GM12891 (cell line): ENCODE measurements around the gene MILR1.

Experiments used
- PAX5 ChIP-seq: IDR thresholded peaks from 2 replicates; pipeline ENCODE4 v1.6.1; 2011; ENCODE audit warnings: low read length, moderate library complexity, mild to moderate bottlenecking; ENCODE audit not compliant: insufficient read depth, severe bottlenecking
- POLR2A ChIP-seq: IDR thresholded peaks from 2 replicates; pipeline ENCODE4 v1.6.1; 2011; ENCODE audit warnings: low read depth, low read length, control low read depth
- POLR2AphosphoS5 ChIP-seq: IDR thresholded peaks from 2 replicates; pipeline ENCODE4 v1.6.1; 2011; ENCODE audit warnings: low read depth, low read length, control low read depth
- POU2F2 ChIP-seq: IDR thresholded peaks from 2 replicates; pipeline ENCODE4 v1.6.1; 2011; ENCODE audit warnings: low read depth, mild to moderate bottlenecking, control low read depth, low read length, moderate library complexity
- SPI1 ChIP-seq: IDR thresholded peaks from 2 replicates; pipeline ENCODE4 v1.6.1; 2011; ENCODE audit warnings: low read depth, low read length, control low read depth
- TAF1 ChIP-seq: IDR thresholded peaks from 2 replicates; pipeline ENCODE4 v1.6.1; 2011; ENCODE audit warnings: low read depth, low read length, control low read depth

DNA sequence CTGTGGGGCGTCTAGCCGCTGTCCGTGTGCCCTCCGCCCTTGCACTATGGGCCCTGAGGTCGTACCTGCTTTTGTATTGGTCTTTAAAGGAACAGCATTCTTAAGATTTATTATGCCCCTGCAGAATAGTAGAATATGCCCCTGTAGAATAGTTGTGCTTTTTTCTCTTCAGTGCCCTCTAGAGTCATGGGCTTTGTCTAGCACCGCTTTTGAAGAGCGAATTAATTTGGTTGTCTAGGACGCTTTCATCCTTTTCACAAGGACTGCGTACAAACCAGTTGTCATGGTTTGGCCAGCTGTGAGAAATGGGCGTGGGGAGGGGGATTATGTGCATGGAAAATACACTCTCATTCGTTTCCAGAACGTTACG lies 58.5 kb downstream of the MILR1 start:
- TF ChIP-seq POLR2A (no peak), TAF1 (no peak), POLR2AphosphoS5 (no peak), PAX5 (no peak), SPI1 (no peak), POU2F2 (no peak)
